Caco-2 (cell line): ENCODE results near the gene GUSB. TPM values are rescaled to one million over a fixed set of nuclear protein-coding genes. Genes with fewer than 3 reads are reported as not detected.

ENCODE experiments used
- BruUV-seq: library from RNA; stranded (reverse); fragments of 400-500 nt; replicated peaks from 2 replicates; lab custom pipeline; 2021; lab: Mats Ljungman, UMichigan
- CTCF ChIA-PET: fragments of 300-600 bp; sonication (Branson Sonifier 250); formaldehyde crosslinking; loops from one replicate; lab custom pipeline; 2022; ENCODE audit warnings: antibody characterized with exemption; lab: Charles Lee
- POLR2A ChIA-PET: fragments of 300-600 bp; sonication (Branson Sonifier 250); formaldehyde crosslinking; loops from one replicate; lab custom pipeline; 2022; ENCODE audit warnings: antibody characterized with exemption; lab: Charles Lee
- DNase-seq, 2 experiments: peaks; one replicate each; pipeline versions ENCODE4 v3.0.0 to v3.0.0-alpha.2; 2020 to 2022
- H3K27me3 ChIP-seq: replicated peaks from 2 replicates; pipeline ENCODE4 v1.6.0; 2011; ENCODE audit warnings: low read length; ENCODE audit not compliant: control insufficient read depth, insufficient read depth
- H3K36me3 ChIP-seq: 2 replicates; pipeline ENCODE4 v1.5.1; 2011; ENCODE audit warnings: low read length; ENCODE audit not compliant: control insufficient read depth, insufficient read depth
- H3K4me1 ChIP-seq: fragments of 250-450 bp; sonication (Bioruptor Pico); 2 replicates; pipeline ENCODE4 v1.5.1; 2020; ENCODE audit warnings: mild to moderate bottlenecking
- H3K4me3 ChIP-seq: 2 replicates; pipeline ENCODE4 v1.5.1; 2011; ENCODE audit warnings: low read depth, mild to moderate bottlenecking, control low read depth, low read length
- H3K9me3 ChIP-seq: fragments of 250-450 bp; sonication (Bioruptor Pico); 2 replicates; pipeline ENCODE4 v1.5.1; 2020; ENCODE audit warnings: mild to moderate bottlenecking, moderate library complexity
- H3K27ac Mint-ChIP-seq: one replicate; pipeline ENCODE4 v1.8.0; 2022; ENCODE audit warnings: mixed read lengths; ENCODE audit not compliant: unreplicated experiment
- H3K27me3 Mint-ChIP-seq: one replicate; pipeline ENCODE4 v1.8.0; 2022; ENCODE audit warnings: mixed read lengths; ENCODE audit not compliant: insufficient read depth, unreplicated experiment
- H3K36me3 Mint-ChIP-seq: one replicate; pipeline ENCODE4 v1.8.0; 2022; ENCODE audit warnings: mild to moderate bottlenecking, mixed read lengths; ENCODE audit not compliant: insufficient read depth, unreplicated experiment
- H3K4me1 Mint-ChIP-seq: one replicate; pipeline ENCODE4 v1.8.0; 2022; ENCODE audit warnings: low read depth, mixed read lengths; ENCODE audit not compliant: unreplicated experiment
- H3K4me3 Mint-ChIP-seq: one replicate; pipeline ENCODE4 v1.8.0; 2022; ENCODE audit warnings: mild to moderate bottlenecking, moderate library complexity, mixed read lengths; ENCODE audit not compliant: unreplicated experiment
- H3K9me3 Mint-ChIP-seq: one replicate; pipeline ENCODE4 v1.8.0; 2022; ENCODE audit warnings: mixed read lengths; ENCODE audit not compliant: unreplicated experiment
- intact Hi-C: fragments of 100-400 bp; cut with micrococcal nuclease; formaldehyde crosslinking; loops from one replicate; pipeline ENCODE4 v1.10.0; 2022; ENCODE audit not compliant: unreplicated experiment
- total RNA-seq: library from RNA; stranded (reverse); gene quantifications from 2 replicates; pipeline ENCODE4 v1.2.3, GENCODE V29; 2022
- TF ChIP-seq, protein P1 (sequence below), 2 experiments: fragments of 200-600 bp in 1 of 2; IDR thresholded peaks; 1 replicate in 1 of 2; 2 replicates in 1 of 2; pipeline versions ENCODE4 v1.5.1 to v1.8.0; 2011 to 2022; ENCODE audit warnings: antibody characterized with exemption in 1 of 2, control low read depth in 1 of 2, inconsistent platforms in 1 of 2, low read depth in 1 of 2, low read length in 1 of 2, mild to moderate bottlenecking in 1 of 2, moderate library complexity in 1 of 2; ENCODE audit not compliant: insufficient read depth in 1 of 2, severe bottlenecking in 1 of 2, unreplicated experiment in 1 of 2

The GUSB gene
- total RNA-seq, 1 experiment from 2014 or later = 71.3 TPM

DNA sequence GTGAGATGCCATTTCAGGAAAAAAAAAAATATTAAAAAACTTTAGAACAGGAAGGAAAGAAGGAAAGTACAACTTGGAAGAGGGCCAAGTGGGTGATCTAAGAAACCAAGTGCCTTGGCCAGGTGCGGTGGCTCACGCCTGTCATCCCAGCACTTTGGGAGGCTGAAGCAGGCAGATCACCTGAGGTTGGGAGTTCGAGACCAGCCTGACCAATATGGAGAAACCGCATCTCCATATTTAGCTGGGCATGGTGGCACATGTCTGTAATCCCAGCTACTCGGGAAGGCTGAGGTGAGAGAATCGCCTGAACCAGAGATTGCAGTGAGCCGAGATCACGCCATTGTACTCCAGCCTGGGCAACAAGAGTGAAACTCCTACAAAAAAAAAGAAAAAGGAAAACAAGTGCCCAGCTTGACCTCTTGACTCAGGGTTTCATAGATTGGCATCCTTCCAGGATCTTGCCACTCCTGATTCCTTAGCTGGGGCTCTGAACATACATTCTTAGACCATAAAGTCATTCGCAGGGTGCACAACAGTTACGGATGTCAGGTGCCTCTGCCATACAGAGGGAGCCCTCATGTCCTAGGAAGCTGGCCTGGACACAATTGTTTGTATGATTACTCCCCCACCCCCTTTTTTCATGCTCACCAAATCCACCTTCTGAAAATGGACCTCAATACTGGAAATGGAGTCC lies 2.1 kb upstream of the GUSB start:
- H3K36me3 ChIP-seq = no peaks in the 10 kb centered on the region
- no peak overlapping the region for H3K4me3 ChIP-seq
- Mint-ChIP-seq H3K9me3 (no peaks in the 10 kb centered on the region), H3K4me3 (no peak overlapping the region), H3K36me3 (peaks cover under 1% of the 10 kb centered on the region), H3K27me3 (no peaks in the 10 kb centered on the region), H3K4me1 (no peaks in the 10 kb centered on the region), H3K27ac (no peak overlapping the region)
- no peaks in the 10 kb centered on the region for H3K9me3 ChIP-seq
- peaks cover 9% of the 10 kb centered on the region for H3K4me1 ChIP-seq
- POLR2A ChIA-PET = no interaction called here
- CTCF ChIA-PET = no interaction called here
- TF ChIP-seq, protein P1, sequence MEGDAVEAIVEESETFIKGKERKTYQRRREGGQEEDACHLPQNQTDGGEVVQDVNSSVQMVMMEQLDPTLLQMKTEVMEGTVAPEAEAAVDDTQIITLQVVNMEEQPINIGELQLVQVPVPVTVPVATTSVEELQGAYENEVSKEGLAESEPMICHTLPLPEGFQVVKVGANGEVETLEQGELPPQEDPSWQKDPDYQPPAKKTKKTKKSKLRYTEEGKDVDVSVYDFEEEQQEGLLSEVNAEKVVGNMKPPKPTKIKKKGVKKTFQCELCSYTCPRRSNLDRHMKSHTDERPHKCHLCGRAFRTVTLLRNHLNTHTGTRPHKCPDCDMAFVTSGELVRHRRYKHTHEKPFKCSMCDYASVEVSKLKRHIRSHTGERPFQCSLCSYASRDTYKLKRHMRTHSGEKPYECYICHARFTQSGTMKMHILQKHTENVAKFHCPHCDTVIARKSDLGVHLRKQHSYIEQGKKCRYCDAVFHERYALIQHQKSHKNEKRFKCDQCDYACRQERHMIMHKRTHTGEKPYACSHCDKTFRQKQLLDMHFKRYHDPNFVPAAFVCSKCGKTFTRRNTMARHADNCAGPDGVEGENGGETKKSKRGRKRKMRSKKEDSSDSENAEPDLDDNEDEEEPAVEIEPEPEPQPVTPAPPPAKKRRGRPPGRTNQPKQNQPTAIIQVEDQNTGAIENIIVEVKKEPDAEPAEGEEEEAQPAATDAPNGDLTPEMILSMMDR (IDR thresholded peaks at IDR 0.05; ENCODE audit: insufficient read depth in 1 of 2, low read depth in 1 of 2, low read length in 1 of 2, severe bottlenecking in 1 of 2, unreplicated experiment in 1 of 2) = no peak
- H3K27me3 ChIP-seq = no peaks in the 10 kb centered on the region
- intact Hi-C loops = no loop called here
- DNase-seq = no peak
- no TSS peak for BruUV-seq

DNA sequence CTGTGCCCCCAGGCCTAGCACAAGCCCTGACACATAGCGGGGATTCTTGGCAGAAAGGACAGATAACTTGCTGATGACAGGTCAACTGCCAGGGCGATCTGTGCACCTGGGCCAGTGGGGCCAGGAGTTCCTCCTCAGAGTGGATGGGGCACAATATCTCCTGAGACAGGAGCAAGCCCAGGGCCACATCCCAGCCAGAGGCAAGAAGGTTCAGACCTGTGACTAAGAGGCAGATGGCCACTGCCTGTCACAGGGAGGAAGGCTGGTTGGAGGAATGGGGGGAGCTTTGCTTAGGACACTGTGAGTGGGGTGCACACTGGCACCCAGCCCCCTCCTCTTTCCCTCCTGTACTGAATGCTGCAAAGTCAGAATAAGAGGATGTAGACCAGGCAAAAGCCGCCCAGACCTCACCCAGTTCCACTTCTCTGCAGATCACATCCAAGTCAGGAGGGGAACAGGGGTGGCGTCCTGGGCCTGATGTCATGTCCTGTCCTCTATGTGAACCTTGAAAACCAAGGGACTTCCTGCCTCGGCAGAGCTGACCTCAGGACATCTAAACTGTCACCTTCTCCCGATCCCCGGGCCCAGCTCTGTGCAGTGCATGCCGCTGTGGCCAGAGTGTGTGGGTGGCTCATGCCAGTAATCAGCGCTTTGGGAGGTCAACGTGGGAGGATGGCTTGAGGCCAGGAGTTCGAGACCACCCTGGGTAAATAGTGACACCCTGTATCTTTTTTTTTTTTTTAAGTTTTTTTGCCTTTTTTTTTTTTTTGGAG lies 1.3 kb downstream of the GUSB start:
- H3K36me3 ChIP-seq = no peaks in the 10 kb centered on the region
- CTCF ChIA-PET = interaction anchor here (0.7 kb wide), 1 partner anchor 33 kb away, joined by 3 read pairs; no protein-coding TSS in a partner anchor
- Mint-ChIP-seq H3K36me3 (peaks cover 13% of the 10 kb centered on the region), H3K9me3 (no peaks in the 10 kb centered on the region), H3K27me3 (no peaks in the 10 kb centered on the region), H3K4me3 (peak overlapping the region; percentile 67), H3K27ac (no peak overlapping the region), H3K4me1 (no peaks in the 10 kb centered on the region)
- DNase-seq = no peak
- BruUV-seq = no TSS peak
- H3K4me1 ChIP-seq = peaks cover 9% of the 10 kb centered on the region
- no peaks in the 10 kb centered on the region for H3K9me3 ChIP-seq
- intact Hi-C loops = loop anchor here (2.0 kb wide), 1 partner anchor 34 kb away; no protein-coding TSS in a partner anchor
- POLR2A ChIA-PET = interaction anchor here (0.5 kb wide), 1 partner anchor 95 kb away, joined by 5 read pairs; the partner anchor contains the start of gene ASL
- TF ChIP-seq, protein P1 (IDR thresholded peaks at IDR 0.05; ENCODE audit: insufficient read depth in 1 of 2, low read depth in 1 of 2, low read length in 1 of 2, severe bottlenecking in 1 of 2, unreplicated experiment in 1 of 2) = no peak
- H3K27me3 ChIP-seq = no peaks in the 10 kb centered on the region
- H3K4me3 ChIP-seq = peak overlapping the region; percentile 68

DNA sequence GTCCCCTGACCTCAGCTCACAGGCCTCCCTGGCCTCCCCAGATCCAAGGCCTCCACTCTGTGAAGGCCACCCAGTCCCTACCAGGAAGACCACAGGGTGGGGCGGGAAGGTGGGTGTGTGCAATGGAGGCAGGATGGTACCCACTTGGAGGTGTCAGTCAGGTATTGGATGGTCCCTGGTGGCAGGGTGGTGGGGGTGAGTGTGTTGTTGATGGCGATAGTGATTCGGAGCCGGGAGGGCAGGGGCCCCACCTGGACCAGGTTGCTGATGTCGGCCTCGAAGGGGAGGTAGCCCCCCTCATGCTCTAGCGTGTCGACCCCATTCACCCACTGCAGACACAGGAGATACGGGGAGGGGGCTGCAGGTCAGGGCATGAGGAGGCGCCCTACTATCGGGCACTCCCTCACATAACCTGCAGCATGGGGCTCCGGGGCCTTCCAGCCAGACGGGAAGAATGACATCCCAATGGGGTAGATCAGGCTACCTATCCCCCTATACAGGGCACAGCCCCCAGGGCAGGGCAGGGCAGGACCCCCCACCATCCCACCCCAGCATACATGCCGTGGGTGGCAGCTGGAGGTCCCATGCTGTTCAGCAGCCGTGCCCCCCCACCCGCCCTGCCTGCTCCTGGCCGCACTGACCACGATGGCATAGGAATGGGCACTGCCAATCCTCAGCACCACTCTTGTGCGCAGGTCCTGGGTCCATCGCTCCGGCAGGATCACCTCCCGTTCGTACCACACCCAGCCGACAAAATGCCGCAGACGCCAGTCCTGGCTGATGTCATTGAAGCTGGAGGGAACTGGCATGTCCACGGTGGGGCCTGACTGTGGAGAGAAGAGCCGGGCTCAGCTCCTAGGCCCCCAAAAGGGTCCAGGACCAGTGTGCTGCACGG lies 2.2 kb downstream of the GUSB start:
- ChIA-PET CTCF (no interaction called here), POLR2A (no interaction called here)
- DNase-seq = no peak
- Histone ChIP-seq H3K36me3 (no peaks in the 10 kb centered on the region), H3K4me1 (peaks cover 9% of the 10 kb centered on the region), H3K4me3 (no peak overlapping the region), H3K9me3 (no peaks in the 10 kb centered on the region), H3K27me3 (no peaks in the 10 kb centered on the region)
- H3K4me3 Mint-ChIP-seq = peak overlapping the region; percentile 67
- intact Hi-C loops = loop anchor here (2.0 kb wide), 1 partner anchor 35 kb away; no protein-coding TSS in a partner anchor
- no peaks in the 10 kb centered on the region for H3K4me1 Mint-ChIP-seq
- no peak overlapping the region for H3K27ac Mint-ChIP-seq
- BruUV-seq = no TSS peak
- peaks cover 14% of the 10 kb centered on the region for H3K36me3 Mint-ChIP-seq
- no peaks in the 10 kb centered on the region for H3K9me3 Mint-ChIP-seq
- TF ChIP-seq, protein P1 (IDR thresholded peaks at IDR 0.05; ENCODE audit: insufficient read depth in 1 of 2, low read depth in 1 of 2, low read length in 1 of 2, severe bottlenecking in 1 of 2, unreplicated experiment in 1 of 2) = no peak
- H3K27me3 Mint-ChIP-seq = no peaks in the 10 kb centered on the region
